DND-41 (cell line): ENCODE measurements around the gene METAP2.
"Not testable (repeated sequence)": the region's sequence is repeated elsewhere in the genome, so short reads cannot be mapped to it uniquely, and the experiment has no call there.

Experiments used
- EZH2 ChIP-seq: IDR thresholded peaks from 3 replicates; pipeline ENCODE4 v1.6.1; 2012; ENCODE audit warnings: borderline replicate concordance, low read depth, mild to moderate bottlenecking, moderate library complexity, low read length, inconsistent platforms; ENCODE audit not compliant: severe bottlenecking
- TF ChIP-seq, protein P1 (sequence below): IDR thresholded peaks from 2 replicates; pipeline ENCODE4 v1.5.1; 2012; ENCODE audit warnings: borderline replicate concordance, low read length, moderate library complexity, mild to moderate bottlenecking; ENCODE audit not compliant: poor library complexity, severe bottlenecking; ENCODE audit errors: extremely low read depth

DNA sequence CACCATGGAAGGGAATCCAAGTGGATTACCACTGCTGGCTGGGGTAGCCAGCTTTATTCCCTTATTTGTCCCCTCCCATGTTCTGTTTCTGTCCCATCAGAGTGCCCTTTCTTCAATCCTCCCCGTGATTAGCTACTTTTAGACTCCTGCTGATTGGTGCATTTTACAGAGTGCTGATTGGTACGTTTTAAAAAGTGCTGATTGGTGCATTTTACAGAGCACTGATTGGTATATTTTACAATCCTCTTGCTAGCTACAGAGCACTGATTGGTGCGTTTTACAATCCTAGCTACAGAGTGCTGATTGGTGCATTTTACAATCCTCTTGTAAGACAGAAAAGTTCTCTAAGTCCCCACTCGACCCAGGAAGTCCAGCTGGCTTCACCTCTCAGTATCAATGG lies 28.9 kb upstream of the METAP2 start:
- TF ChIP-seq, protein P1, sequence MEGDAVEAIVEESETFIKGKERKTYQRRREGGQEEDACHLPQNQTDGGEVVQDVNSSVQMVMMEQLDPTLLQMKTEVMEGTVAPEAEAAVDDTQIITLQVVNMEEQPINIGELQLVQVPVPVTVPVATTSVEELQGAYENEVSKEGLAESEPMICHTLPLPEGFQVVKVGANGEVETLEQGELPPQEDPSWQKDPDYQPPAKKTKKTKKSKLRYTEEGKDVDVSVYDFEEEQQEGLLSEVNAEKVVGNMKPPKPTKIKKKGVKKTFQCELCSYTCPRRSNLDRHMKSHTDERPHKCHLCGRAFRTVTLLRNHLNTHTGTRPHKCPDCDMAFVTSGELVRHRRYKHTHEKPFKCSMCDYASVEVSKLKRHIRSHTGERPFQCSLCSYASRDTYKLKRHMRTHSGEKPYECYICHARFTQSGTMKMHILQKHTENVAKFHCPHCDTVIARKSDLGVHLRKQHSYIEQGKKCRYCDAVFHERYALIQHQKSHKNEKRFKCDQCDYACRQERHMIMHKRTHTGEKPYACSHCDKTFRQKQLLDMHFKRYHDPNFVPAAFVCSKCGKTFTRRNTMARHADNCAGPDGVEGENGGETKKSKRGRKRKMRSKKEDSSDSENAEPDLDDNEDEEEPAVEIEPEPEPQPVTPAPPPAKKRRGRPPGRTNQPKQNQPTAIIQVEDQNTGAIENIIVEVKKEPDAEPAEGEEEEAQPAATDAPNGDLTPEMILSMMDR = not testable (repeated sequence)
- not testable (repeated sequence) for TF ChIP-seq EZH2
